Stimulated activated naive B cell treated with anti-CD40 and anti-IgM and Interleukin-4, amounts not matched to agents 10 μg/mL and 1 μg/mL and 100 μg/mL, for 72 hours (primary cell): ENCODE data around the gene MBD3.
A peak's percentile ranks its signal among the peaks of the same experiment; 100 is the strongest.
"Not testable (repeated sequence)": the region's sequence is repeated elsewhere in the genome, so short reads cannot be mapped to it uniquely, and the experiment has no call there.

ENCODE experiments used
- ATAC-seq, 2 donors: fragments of 150-1000 bp; cut with Tn5 transposase; replicated peaks; 2 replicates each; pipeline ENCODE4 v1.10.0; 2021; ENCODE audit warnings: moderate library complexity in 1 of 2
- DNase-seq: peaks from one replicate; pipeline ENCODE4 v3.0.0; 2021
- H3K27ac Mint-ChIP-seq: one replicate; pipeline ENCODE4 v1.8.0; 2022; ENCODE audit warnings: mild to moderate bottlenecking, mixed read lengths
- H3K27me3 Mint-ChIP-seq, 2 donors: one replicate each; pipeline ENCODE4 v1.8.0; 2022; ENCODE audit warnings: mixed read lengths in 2 of 2
- H3K36me3 Mint-ChIP-seq, 2 donors: one replicate each; pipeline ENCODE4 v1.8.0; 2022; ENCODE audit warnings: mixed read lengths in 2 of 2, mild to moderate bottlenecking in 1 of 2
- H3K4me1 Mint-ChIP-seq, 2 donors: one replicate each; pipeline ENCODE4 v1.8.0; 2022; ENCODE audit warnings: mixed read lengths in 2 of 2, mild to moderate bottlenecking in 1 of 2
- H3K4me3 Mint-ChIP-seq, 2 donors: one replicate each; pipeline ENCODE4 v1.8.0; 2022; ENCODE audit warnings: mild to moderate bottlenecking in 2 of 2, mixed read lengths in 2 of 2, moderate library complexity in 1 of 2
- H3K9me3 Mint-ChIP-seq, 2 donors: one replicate each; pipeline ENCODE4 v1.8.0; 2022; ENCODE audit warnings: mixed read lengths in 2 of 2, mild to moderate bottlenecking in 1 of 2

MBD3 gene

GRCh38 chr19:1539749-1540148 is 52.9 kb downstream of the MBD3 start:
- not testable (repeated sequence) for H3K4me3 Mint-ChIP-seq, ATAC-seq

GRCh38 chr19:1538978-1539377 is 53.7 kb downstream of the MBD3 start:
- H3K9me3 Mint-ChIP-seq: no peaks in the 10 kb centered on the region
- H3K27ac Mint-ChIP-seq: no peak overlapping the region
- no peak overlapping the region for H3K4me3 Mint-ChIP-seq
- no peaks in the 10 kb centered on the region for H3K4me1 Mint-ChIP-seq
- ATAC-seq (no peak), DNase-seq (no peak)
- H3K27me3 Mint-ChIP-seq: peaks cover 30 to 55% of the 10 kb centered on the region in 2 donors
- H3K36me3 Mint-ChIP-seq: no peaks in the 10 kb centered on the region

More at GRCh38 chr19:1539749-1540148, 52.9 kb downstream of the MBD3 start:
- H3K9me3 Mint-ChIP-seq, H3K4me1 Mint-ChIP-seq, H3K27ac Mint-ChIP-seq, H3K36me3 Mint-ChIP-seq, DNase-seq: not testable (repeated sequence)
- H3K27me3 Mint-ChIP-seq: peaks cover 31 to 55% of the 10 kb centered on the region in 2 donors

GRCh38 chr19:1535699-1536098 is 57.0 kb downstream of the MBD3 start:
- not testable (repeated sequence) for H3K4me3 Mint-ChIP-seq, H3K27ac Mint-ChIP-seq, H3K4me1 Mint-ChIP-seq, ATAC-seq, H3K9me3 Mint-ChIP-seq, DNase-seq, H3K36me3 Mint-ChIP-seq
- peaks cover 26 to 53% of the 10 kb centered on the region in 2 donors for H3K27me3 Mint-ChIP-seq

GRCh38 chr19:1534972-1535371 is 57.7 kb downstream of the MBD3 start:
- Mint-ChIP-seq H3K27ac (no peak overlapping the region), H3K4me3 (no peak overlapping the region), H3K4me1 (no peaks in the 10 kb centered on the region), H3K27me3 (peaks cover 22 to 52% of the 10 kb centered on the region in 2 donors), H3K36me3 (no peaks in the 10 kb centered on the region), H3K9me3 (no peaks in the 10 kb centered on the region)
- ATAC-seq (no peak), DNase-seq (no peak)

GRCh38 chr19:1533510-1534150 is 59.0 kb downstream of the MBD3 start:
- no peak for DNase-seq
- H3K36me3 Mint-ChIP-seq: no peaks in the 10 kb centered on the region
- H3K4me1 Mint-ChIP-seq: no peaks in the 10 kb centered on the region
- H3K27me3 Mint-ChIP-seq: peaks cover 28 to 63% of the 10 kb centered on the region in 2 donors
- no peak overlapping the region for H3K27ac Mint-ChIP-seq
- no peak for ATAC-seq
- H3K9me3 Mint-ChIP-seq: no peaks in the 10 kb centered on the region
- H3K4me3 Mint-ChIP-seq: no peak overlapping the region

GRCh38 chr19:1532003-1532402 is 60.7 kb downstream of the MBD3 start:
- no peak overlapping the region for H3K4me3 Mint-ChIP-seq
- ATAC-seq: no peak
- H3K36me3 Mint-ChIP-seq: no peaks in the 10 kb centered on the region
- H3K27me3 Mint-ChIP-seq: peaks cover 35 to 60% of the 10 kb centered on the region in 2 donors
- H3K27ac Mint-ChIP-seq: no peak overlapping the region
- no peaks in the 10 kb centered on the region for H3K9me3 Mint-ChIP-seq
- no peak for DNase-seq
- H3K4me1 Mint-ChIP-seq: no peaks in the 10 kb centered on the region

- Mint-ChIP-seq H3K4me1 (no peaks in the 10 kb centered on the region), H3K36me3 (no peaks in the 10 kb centered on the region), H3K4me3 (no peak overlapping the region), H3K27ac (no peak overlapping the region), H3K27me3 (peaks cover 39 to 64% of the 10 kb centered on the region in 2 donors), H3K9me3 (no peaks in the 10 kb centered on the region)
- ATAC-seq: no peak
- DNase-seq: no peak
These were observed 61.1 kb downstream of the MBD3 start for GRCh38 chr19:1531587-1531986.

- H3K27ac Mint-ChIP-seq, ATAC-seq: not testable (repeated sequence)
- peaks cover 46 to 70% of the 10 kb centered on the region in 2 donors for H3K27me3 Mint-ChIP-seq
These were observed 61.8 kb downstream of the MBD3 start for GRCh38 chr19:1530856-1531255.

GRCh38 chr19:1529430-1529816 is 63.2 kb downstream of the MBD3 start:
- H3K9me3 Mint-ChIP-seq: no peaks in the 10 kb centered on the region
- ATAC-seq (no peak), DNase-seq (no peak)
- H3K36me3 Mint-ChIP-seq: peaks cover 0 to 4% of the 10 kb centered on the region in 2 donors
- H3K4me3 Mint-ChIP-seq: no peak overlapping the region
- peaks cover 7% of the 10 kb centered on the region in 2 donors for H3K4me1 Mint-ChIP-seq
- H3K27ac Mint-ChIP-seq: no peak overlapping the region
- H3K27me3 Mint-ChIP-seq: peaks cover 54 to 74% of the 10 kb centered on the region in 2 donors

More at GRCh38 chr19:1530856-1531255, 61.8 kb downstream of the MBD3 start:
- H3K4me1 Mint-ChIP-seq, H3K4me3 Mint-ChIP-seq, H3K9me3 Mint-ChIP-seq, H3K36me3 Mint-ChIP-seq, DNase-seq: not testable (repeated sequence)

- H3K36me3 Mint-ChIP-seq: peaks cover 0 to 4% of the 10 kb centered on the region in 2 donors
- H3K4me1 Mint-ChIP-seq: peaks cover 9% of the 10 kb centered on the region in 2 donors
- H3K9me3 Mint-ChIP-seq: no peaks in the 10 kb centered on the region
- H3K27ac Mint-ChIP-seq: no peak overlapping the region
- H3K27me3 Mint-ChIP-seq: peaks cover 56 to 77% of the 10 kb centered on the region in 2 donors
- DNase-seq (no peak), ATAC-seq (no peak)
- H3K4me3 Mint-ChIP-seq: no peak overlapping the region
These were observed 63.9 kb downstream of the MBD3 start for GRCh38 chr19:1528596-1529429.

GRCh38 chr19:1527650-1528309 is 64.9 kb downstream of the MBD3 start:
- peaks cover 59 to 79% of the 10 kb centered on the region in 2 donors for H3K27me3 Mint-ChIP-seq
- no peak for ATAC-seq
- no peak overlapping the region for H3K4me3 Mint-ChIP-seq
- DNase-seq: no peak
- peaks cover 9% of the 10 kb centered on the region in 2 donors for H3K4me1 Mint-ChIP-seq
- peaks cover 0 to 4% of the 10 kb centered on the region in 2 donors for H3K36me3 Mint-ChIP-seq
- H3K27ac Mint-ChIP-seq: peak overlapping the region; percentile 14
- H3K9me3 Mint-ChIP-seq: no peaks in the 10 kb centered on the region

GRCh38 chr19:1526979-1527649 is 65.6 kb downstream of the MBD3 start:
- peaks cover 63 to 83% of the 10 kb centered on the region in 2 donors for H3K27me3 Mint-ChIP-seq
- peaks cover 9% of the 10 kb centered on the region in 2 donors for H3K4me1 Mint-ChIP-seq
- no peak for ATAC-seq
- peaks cover 0 to 4% of the 10 kb centered on the region in 2 donors for H3K36me3 Mint-ChIP-seq
- H3K27ac Mint-ChIP-seq: peak overlapping the region; percentile 14
- H3K9me3 Mint-ChIP-seq: no peaks in the 10 kb centered on the region
- no peak for DNase-seq
- H3K4me3 Mint-ChIP-seq: no peak overlapping the region

GRCh38 chr19:1526066-1526778 is 66.4 kb downstream of the MBD3 start:
- Mint-ChIP-seq H3K36me3 (peaks cover 0 to 4% of the 10 kb centered on the region in 2 donors), H3K4me1 (peaks cover 9 to 10% of the 10 kb centered on the region in 2 donors), H3K27ac (no peak overlapping the region), H3K4me3 (peak overlapping the region in 1 of 2 donors; percentile 15), H3K9me3 (no peaks in the 10 kb centered on the region), H3K27me3 (peaks cover 59 to 84% of the 10 kb centered on the region in 2 donors)
- DNase-seq: no peak
- no peak for ATAC-seq
